HEK293 (cell line): Measurements from ENCODE around the gene PLIN5.

Experiments
- CTCF ChIA-PET: fragments of 350-600 bp; formaldehyde crosslinking; extraction: SDS; loops from one replicate; lab custom pipeline; 2021; ENCODE audit warnings: antibody characterized with exemption; lab: Yijun Ruan, JAX
- POLR2A ChIA-PET: fragments of 300-600 bp; formaldehyde crosslinking; extraction: SDS; loops from one replicate; lab custom pipeline; 2020; ENCODE audit warnings: antibody characterized with exemption, inconsistent platforms; lab: Yijun Ruan, JAX
- H3K27ac ChIP-seq: fragments of 200-500 bp; sonication (Bioruptor generic); 2 replicates; pipeline ENCODE4 v1.5.1; 2014; ENCODE audit warnings: low read depth, low read length, control low read depth, inconsistent platforms; ENCODE audit errors: extremely low read depth
- H3K36me3 ChIP-seq, 2 experiments: fragments of 200-500 bp in 1 of 2; sonication (Bioruptor generic) in 1 of 2; 1 replicate in 1 of 2; 2 replicates in 1 of 2; pipeline ENCODE4 v1.5.1; 2014 to 2017; ENCODE audit warnings: inconsistent platforms in 2 of 2, low read length in 2 of 2; ENCODE audit not compliant: control insufficient read depth in 2 of 2, insufficient read depth in 1 of 2
- H3K4me1 ChIP-seq: fragments of 200-500 bp; sonication (Bioruptor generic); 2 replicates; pipeline ENCODE4 v1.5.1; 2014; ENCODE audit warnings: mild to moderate bottlenecking, low read length, inconsistent platforms; ENCODE audit not compliant: control insufficient read depth, insufficient read depth
- H3K4me3 ChIP-seq: 2 replicates; pipeline ENCODE4 v1.5.1; 2011; ENCODE audit warnings: low read depth, mild to moderate bottlenecking, control low read depth, low read length, moderate library complexity
- H3K9me3 ChIP-seq: fragments of 200-500 bp; sonication (Bioruptor generic); 2 replicates; pipeline ENCODE4 v1.5.1; 2014; ENCODE audit warnings: low read depth, low read length, inconsistent platforms; ENCODE audit not compliant: control insufficient read depth, insufficient read depth
- BCL11B ChIP-seq: fragments of 450-650 bp; formaldehyde crosslinking; IDR thresholded peaks from 2 replicates; pipeline ENCODE4 v1.5.1; 2016; ENCODE audit warnings: low read depth, missing biosample characterization, missing genetic modification characterization
- KLF16 ChIP-seq: fragments of 450-650 bp; formaldehyde crosslinking; IDR thresholded peaks from 2 replicates; pipeline ENCODE4 v1.5.1; 2017; ENCODE audit warnings: missing biosample characterization, missing genetic modification characterization
- OSR2 ChIP-seq: fragments of 450-650 bp; formaldehyde crosslinking; IDR thresholded peaks from 2 replicates; pipeline ENCODE4 v1.5.1; 2016; ENCODE audit warnings: missing biosample characterization, missing genetic modification characterization
- SALL2 ChIP-seq: fragments of 450-650 bp; formaldehyde crosslinking; IDR thresholded peaks from 2 replicates; pipeline ENCODE4 v1.5.0; 2017; ENCODE audit warnings: missing biosample characterization, mild to moderate bottlenecking, missing genetic modification characterization, borderline replicate concordance
- SETDB1 ChIP-seq: IDR thresholded peaks from one replicate; pipeline ENCODE4 v1.6.1; 2017; ENCODE audit warnings: mild to moderate bottlenecking, low read length, moderate library complexity, mixed read lengths; ENCODE audit not compliant: insufficient read length
- SP2 ChIP-seq: fragments of 450-650 bp; formaldehyde crosslinking; IDR thresholded peaks from 2 replicates; pipeline ENCODE4 v1.5.1; 2016; ENCODE audit warnings: missing biosample characterization, missing genetic modification characterization
- TSHZ1 ChIP-seq: fragments of 450-650 bp; formaldehyde crosslinking; IDR thresholded peaks from 2 replicates; pipeline ENCODE4 v1.5.1; 2016; ENCODE audit warnings: missing biosample characterization, missing genetic modification characterization, borderline replicate concordance
- YY2 ChIP-seq: fragments of 450-650 bp; formaldehyde crosslinking; IDR thresholded peaks from 2 replicates; pipeline ENCODE4 v1.5.1; 2016; ENCODE audit warnings: missing biosample characterization, missing genetic modification characterization
- ZBTB49 ChIP-seq: fragments of 450-650 bp; formaldehyde crosslinking; IDR thresholded peaks from 2 replicates; pipeline ENCODE4 v1.5.1; 2016; ENCODE audit warnings: missing biosample characterization, missing genetic modification characterization, low read depth
- ZFP41 ChIP-seq: fragments of 450-650 bp; formaldehyde crosslinking; IDR thresholded peaks from 2 replicates; pipeline ENCODE4 v1.5.1; 2016; ENCODE audit warnings: missing biosample characterization, missing genetic modification characterization, borderline replicate concordance
- ZNF211 ChIP-seq: fragments of 450-650 bp; formaldehyde crosslinking; IDR thresholded peaks from 2 replicates; pipeline ENCODE4 v1.5.1; 2016; ENCODE audit warnings: low read depth, missing biosample characterization, missing genetic modification characterization
- ZNF404 ChIP-seq: fragments of 450-650 bp; formaldehyde crosslinking; IDR thresholded peaks from 2 replicates; pipeline ENCODE4 v1.5.1; 2017; ENCODE audit warnings: missing biosample characterization, missing genetic modification characterization
- ZNF423 ChIP-seq: fragments of 450-650 bp; formaldehyde crosslinking; IDR thresholded peaks from 2 replicates; pipeline ENCODE4 v1.5.1; 2016; ENCODE audit warnings: missing biosample characterization, missing genetic modification characterization
- ZNF530 ChIP-seq: fragments of 450-650 bp; formaldehyde crosslinking; IDR thresholded peaks from 2 replicates; pipeline ENCODE4 v1.5.1; 2016; ENCODE audit warnings: low read depth, missing biosample characterization, missing genetic modification characterization
- ZNF544 ChIP-seq: fragments of 450-650 bp; formaldehyde crosslinking; IDR thresholded peaks from 2 replicates; pipeline ENCODE4 v1.5.0; 2017; ENCODE audit warnings: missing biosample characterization, missing genetic modification characterization
- ZNF701 ChIP-seq: fragments of 450-650 bp; formaldehyde crosslinking; IDR thresholded peaks from 2 replicates; pipeline ENCODE4 v1.5.1; 2016; ENCODE audit warnings: missing biosample characterization, missing genetic modification characterization
- ZNF785 ChIP-seq: fragments of 450-650 bp; formaldehyde crosslinking; IDR thresholded peaks from 2 replicates; pipeline ENCODE4 v1.5.1; 2016; ENCODE audit warnings: missing biosample characterization, missing genetic modification characterization
- ZSCAN16 ChIP-seq: fragments of 450-650 bp; formaldehyde crosslinking; IDR thresholded peaks from 2 replicates; pipeline ENCODE4 v1.5.1; 2016; ENCODE audit warnings: missing biosample characterization, missing genetic modification characterization
- ZSCAN23 ChIP-seq: fragments of 450-650 bp; formaldehyde crosslinking; IDR thresholded peaks from 2 replicates; pipeline ENCODE4 v1.5.1; 2016; ENCODE audit warnings: missing biosample characterization, missing genetic modification characterization
- TF ChIP-seq, protein P1 (sequence below): fragments of 450-650 bp; formaldehyde crosslinking; IDR thresholded peaks from 2 replicates; pipeline ENCODE4 v1.5.1; 2016; ENCODE audit warnings: missing biosample characterization, missing genetic modification characterization
- TF ChIP-seq, protein P2 (sequence below): fragments of 450-650 bp; formaldehyde crosslinking; optimal IDR thresholded peaks from 2 replicates; pipeline ENCODE3; 2016; ENCODE audit warnings: missing biosample characterization, mild to moderate bottlenecking, missing genetic modification characterization

The PLIN5 gene

DNA sequence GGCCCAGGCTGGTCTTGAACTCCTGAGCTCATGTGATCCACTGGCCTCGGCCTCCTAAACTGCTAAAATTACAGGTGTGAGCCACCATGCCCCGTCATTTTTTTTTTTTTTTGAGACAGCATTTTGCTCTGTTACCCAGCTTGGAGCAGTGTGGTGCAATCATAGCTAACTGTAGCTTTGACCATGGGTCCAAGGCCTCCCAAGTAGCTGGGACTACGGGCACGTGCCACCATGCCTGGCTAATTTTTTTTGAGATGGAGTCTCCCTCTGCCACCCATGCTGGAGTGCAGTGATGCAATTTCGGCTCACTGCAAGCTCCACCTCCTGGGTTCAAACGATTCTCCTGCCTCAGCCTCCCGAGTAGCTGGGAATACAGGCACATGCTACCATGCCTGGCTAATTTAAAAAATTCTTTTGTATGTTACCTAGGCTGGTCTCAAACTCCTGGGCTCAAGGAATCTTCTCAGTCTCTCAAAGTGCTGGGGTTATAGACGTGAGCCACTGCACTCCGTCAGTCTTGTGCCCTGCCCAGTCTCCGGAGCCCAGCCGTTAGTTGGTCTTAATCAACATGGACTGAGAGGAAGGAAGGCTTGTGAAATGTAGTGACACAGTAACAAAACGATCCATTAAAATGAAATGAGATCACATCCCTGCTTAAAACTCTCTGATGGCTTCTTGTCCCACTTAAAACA, 6.2 kb upstream of the PLIN5 start:
- ChIA-PET CTCF (interaction anchor here (0.8 to 5.1 kb wide), 6 partner anchors 13 to 95 kb away, joined by 3 to 34 read pairs (median 4); no protein-coding TSS in a partner anchor), POLR2A (interaction anchor here (0.6 kb wide), 1 partner anchor 15 kb away, joined by 3 read pairs; no protein-coding TSS in a partner anchor)
- H3K9me3 ChIP-seq: no peaks in the 10 kb centered on the region
- H3K4me1 ChIP-seq: no peaks in the 10 kb centered on the region
- H3K36me3 ChIP-seq: no peaks in the 10 kb centered on the region
- TF ChIP-seq ZNF404 (tag by site-specific recombination): no peak
- TF ChIP-seq ZBTB49 (tag by site-specific recombination): no peak
- no peak for TF ChIP-seq BCL11B (tag by site-specific recombination)
- no peak for TF ChIP-seq YY2
- no peak for TF ChIP-seq TSHZ1 (tag by site-specific recombination)
- TF ChIP-seq ZSCAN23 (tag by site-specific recombination): no peak
- H3K4me3 ChIP-seq: no peak overlapping the region
- no peak overlapping the region for H3K27ac ChIP-seq

DNA sequence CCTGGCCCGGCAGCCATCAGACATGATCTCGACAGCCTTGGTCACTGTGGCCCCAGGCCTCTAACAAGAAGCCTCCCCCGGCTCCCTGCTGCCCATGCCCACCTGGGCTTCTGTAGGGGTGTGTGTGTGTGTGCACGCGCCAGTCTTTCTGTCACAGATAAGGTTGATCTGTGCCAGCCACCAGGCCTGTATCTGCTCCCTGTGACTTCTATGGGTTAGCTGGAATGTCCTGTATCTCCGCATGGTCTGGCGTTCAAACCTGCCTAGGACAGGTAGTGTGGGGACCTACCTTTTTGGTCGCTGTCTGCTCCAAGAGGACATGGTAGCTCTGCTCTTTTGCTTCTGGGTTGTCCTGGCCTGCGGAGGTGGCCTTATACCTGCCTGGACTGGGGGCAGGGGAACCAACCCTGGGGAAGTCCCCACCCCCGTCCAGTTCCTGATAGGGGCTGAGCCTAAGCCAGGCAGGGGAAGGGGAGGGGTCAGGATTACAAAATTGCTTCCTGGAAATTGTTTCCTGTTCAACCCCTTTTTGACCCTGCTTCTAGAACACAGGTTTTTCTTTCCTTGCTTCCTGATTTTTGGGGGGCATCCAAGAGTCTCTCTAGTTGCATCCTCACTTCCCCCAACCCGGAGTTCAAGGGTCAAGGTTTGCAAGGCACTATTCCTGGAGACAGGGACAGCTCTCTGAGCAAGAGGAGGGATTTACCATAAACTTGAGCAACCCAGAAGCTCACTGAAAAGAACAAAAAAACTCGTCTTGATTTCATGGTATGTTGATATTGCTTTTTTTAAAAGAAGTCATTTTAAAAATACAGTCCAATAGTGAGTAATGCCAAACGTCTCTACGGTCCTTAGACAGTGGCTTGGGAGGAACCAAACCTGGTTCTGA, 4.9 kb upstream of the PLIN5 start, which contains the start of gene LRG1:
TSS of gene LRG1 (minus strand) at position 344 of the 889 bp plus-strand sequence. CDS start at position 321, 23 bp downstream.
- H3K9me3 ChIP-seq: no peaks in the 10 kb centered on the region
- ChIA-PET CTCF (interaction anchor here (0.5 to 5.1 kb wide), 8 partner anchors 7 to 272 kb away, joined by 3 to 34 read pairs (median 3); no protein-coding TSS in a partner anchor), POLR2A (no interaction called here)
- H3K4me3 ChIP-seq: no peak within 1 kb of the TSS
- TF ChIP-seq OSR2 (tag by site-specific recombination): no peak
- no peak for TF ChIP-seq ZNF785 (tag by site-specific recombination)
- no peak for TF ChIP-seq ZNF423 (tag by site-specific recombination)
- no peak for TF ChIP-seq ZNF701 (tag by site-specific recombination)
- TF ChIP-seq ZNF544 (tag by site-specific recombination): no peak
- TF ChIP-seq, protein P1, sequence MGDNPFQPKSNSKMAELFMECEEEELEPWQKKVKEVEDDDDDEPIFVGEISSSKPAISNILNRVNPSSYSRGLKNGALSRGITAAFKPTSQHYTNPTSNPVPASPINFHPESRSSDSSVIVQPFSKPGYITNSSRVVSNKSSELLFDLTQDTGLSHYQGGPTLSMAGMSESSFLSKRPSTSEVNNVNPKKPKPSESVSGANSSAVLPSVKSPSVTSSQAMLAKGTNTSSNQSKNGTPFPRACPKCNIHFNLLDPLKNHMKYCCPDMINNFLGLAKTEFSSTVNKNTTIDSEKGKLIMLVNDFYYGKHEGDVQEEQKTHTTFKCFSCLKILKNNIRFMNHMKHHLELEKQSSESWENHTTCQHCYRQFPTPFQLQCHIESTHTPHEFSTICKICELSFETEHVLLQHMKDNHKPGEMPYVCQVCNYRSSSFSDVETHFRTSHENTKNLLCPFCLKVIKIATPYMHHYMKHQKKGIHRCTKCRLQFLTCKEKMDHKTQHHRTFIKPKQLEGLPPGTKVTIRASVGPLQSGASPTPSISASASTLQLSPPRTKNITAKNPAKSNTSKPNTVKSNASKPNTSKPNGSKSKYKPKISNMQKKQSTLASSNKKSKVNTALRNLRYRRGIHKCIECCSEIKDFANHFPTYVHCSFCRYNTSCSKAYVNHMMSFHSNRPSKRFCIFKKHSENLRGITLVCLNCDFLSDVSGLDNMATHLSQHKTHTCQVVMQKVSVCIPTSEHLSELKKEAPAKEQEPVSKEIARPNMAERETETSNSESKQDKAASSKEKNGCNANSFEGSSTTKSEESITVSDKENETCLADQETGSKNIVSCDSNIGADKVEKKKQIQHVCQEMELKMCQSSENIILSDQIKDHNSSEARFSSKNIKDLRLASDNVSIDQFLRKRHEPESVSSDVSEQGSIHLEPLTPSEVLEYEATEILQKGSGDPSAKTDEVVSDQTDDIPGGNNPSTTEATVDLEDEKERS: no peak
- TF ChIP-seq ZNF530 (tag by site-specific recombination): no peak
- TF ChIP-seq SETDB1: no peak
- no peak for TF ChIP-seq SP2 (tag by site-specific recombination)
- no peak for TF ChIP-seq SALL2 (tag by site-specific recombination)
- TF ChIP-seq, protein P2, sequence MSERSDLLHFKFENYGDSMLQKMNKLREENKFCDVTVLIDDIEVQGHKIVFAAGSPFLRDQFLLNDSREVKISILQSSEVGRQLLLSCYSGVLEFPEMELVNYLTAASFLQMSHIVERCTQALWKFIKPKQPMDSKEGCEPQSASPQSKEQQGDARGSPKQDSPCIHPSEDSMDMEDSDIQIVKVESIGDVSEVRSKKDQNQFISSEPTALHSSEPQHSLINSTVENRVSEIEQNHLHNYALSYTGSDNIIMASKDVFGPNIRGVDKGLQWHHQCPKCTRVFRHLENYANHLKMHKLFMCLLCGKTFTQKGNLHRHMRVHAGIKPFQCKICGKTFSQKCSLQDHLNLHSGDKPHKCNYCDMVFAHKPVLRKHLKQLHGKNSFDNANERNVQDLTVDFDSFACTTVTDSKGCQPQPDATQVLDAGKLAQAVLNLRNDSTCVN (tag by site-specific recombination): no peak
- no peak for TF ChIP-seq ZFP41 (tag by site-specific recombination)
- TF ChIP-seq BCL11B (tag by site-specific recombination): no peak
- TF ChIP-seq ZNF211 (tag by site-specific recombination): no peak
- no peak for TF ChIP-seq ZSCAN16 (tag by site-specific recombination)
- TF ChIP-seq KLF16 (tag by site-specific recombination): no peak
- TF ChIP-seq, all 188 proteins: peak for 0
- Histone ChIP-seq H3K36me3 (no peaks in the 10 kb centered on the region), H3K27ac (no peak within 1 kb of the TSS), H3K4me1 (no peaks in the 10 kb centered on the region)
